Skeletal muscle satellite cell (primary cell): ENCODE measurements around the gene UNG.
"Not testable (repeated sequence)": the region's sequence is repeated elsewhere in the genome, so short reads cannot be mapped to it uniquely, and the experiment has no call there.

Source experiments
- H3K27me3 ChIP-seq: 2 replicates; pipeline ENCODE4 v1.7.0; 2013; ENCODE audit warnings: low read length; ENCODE audit not compliant: control insufficient read depth, insufficient read depth
- H3K36me3 ChIP-seq: 2 replicates; pipeline ENCODE4 v1.7.0; 2013; ENCODE audit warnings: mild to moderate bottlenecking, control low read depth, low read length; ENCODE audit not compliant: insufficient read depth
- H3K4me1 ChIP-seq: 2 replicates; pipeline ENCODE4 v1.7.0; 2013; ENCODE audit warnings: low read length; ENCODE audit not compliant: control insufficient read depth, insufficient read depth
- H3K4me2 ChIP-seq: 2 replicates; pipeline ENCODE4 v1.7.0; 2013; ENCODE audit warnings: mild to moderate bottlenecking, low read length
- H3K4me3 ChIP-seq: 2 replicates; pipeline ENCODE4 v1.7.0; 2013; ENCODE audit warnings: low read length
- H3K9ac ChIP-seq: 2 replicates; pipeline ENCODE4 v1.7.0; 2013; ENCODE audit warnings: mild to moderate bottlenecking, low read depth, low read length, moderate library complexity
- H3K9me3 ChIP-seq: replicated peaks from 2 replicates; pipeline ENCODE4 v1.7.0; 2013; ENCODE audit warnings: mild to moderate bottlenecking, control low read depth, low read length

The UNG gene

DNA sequence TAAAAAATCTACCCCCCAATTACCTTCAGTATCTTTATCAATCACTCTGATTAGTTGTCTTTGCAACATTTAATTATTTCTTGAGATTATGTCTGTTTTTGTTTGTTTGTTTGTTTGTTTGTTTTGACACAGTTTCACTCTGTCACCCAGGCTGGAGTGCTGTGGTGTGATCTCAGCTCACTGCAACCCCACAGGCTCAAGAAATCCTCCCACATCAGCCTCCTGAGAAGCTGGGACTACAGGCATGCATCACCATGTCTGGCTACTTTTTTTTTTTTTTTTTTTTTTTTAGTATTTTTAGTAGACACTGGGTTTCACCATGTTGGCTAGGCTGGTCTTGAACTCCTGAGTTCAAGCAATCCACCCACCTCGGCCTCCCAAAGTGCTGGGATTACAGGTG, 49.7 kb downstream of the UNG start:
- H3K4me2 ChIP-seq, H3K9me3 ChIP-seq, H3K4me1 ChIP-seq, H3K4me3 ChIP-seq, H3K9ac ChIP-seq, H3K36me3 ChIP-seq: not testable (repeated sequence)
- peaks cover 19% of the 10 kb centered on the region for H3K27me3 ChIP-seq

DNA sequence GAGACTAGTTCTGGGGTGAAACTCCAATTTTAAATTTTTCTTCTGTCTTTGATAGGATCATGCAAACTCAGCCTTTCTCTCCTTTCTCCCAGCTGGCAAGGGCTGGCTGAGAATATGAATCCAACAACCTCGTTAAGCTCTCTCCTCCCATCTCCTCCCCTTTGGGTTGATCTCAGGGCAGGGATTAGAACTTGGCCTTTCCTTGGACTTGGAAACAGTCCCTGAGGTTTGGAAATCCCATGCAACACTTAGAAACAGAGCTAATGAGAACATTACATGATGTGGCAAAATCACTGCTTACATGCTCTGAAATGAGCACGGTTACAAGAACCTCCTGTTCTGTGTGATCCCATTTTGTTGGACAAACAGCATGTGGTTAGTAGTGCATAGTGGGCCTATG, 50.6 kb downstream of the UNG start:
- Histone ChIP-seq H3K4me2 (no peak overlapping the region), H3K36me3 (no peaks in the 10 kb centered on the region), H3K4me1 (no peaks in the 10 kb centered on the region), H3K4me3 (no peak overlapping the region), H3K9ac (no peak overlapping the region), H3K27me3 (peaks cover 19% of the 10 kb centered on the region), H3K9me3 (no peaks in the 10 kb centered on the region)

DNA sequence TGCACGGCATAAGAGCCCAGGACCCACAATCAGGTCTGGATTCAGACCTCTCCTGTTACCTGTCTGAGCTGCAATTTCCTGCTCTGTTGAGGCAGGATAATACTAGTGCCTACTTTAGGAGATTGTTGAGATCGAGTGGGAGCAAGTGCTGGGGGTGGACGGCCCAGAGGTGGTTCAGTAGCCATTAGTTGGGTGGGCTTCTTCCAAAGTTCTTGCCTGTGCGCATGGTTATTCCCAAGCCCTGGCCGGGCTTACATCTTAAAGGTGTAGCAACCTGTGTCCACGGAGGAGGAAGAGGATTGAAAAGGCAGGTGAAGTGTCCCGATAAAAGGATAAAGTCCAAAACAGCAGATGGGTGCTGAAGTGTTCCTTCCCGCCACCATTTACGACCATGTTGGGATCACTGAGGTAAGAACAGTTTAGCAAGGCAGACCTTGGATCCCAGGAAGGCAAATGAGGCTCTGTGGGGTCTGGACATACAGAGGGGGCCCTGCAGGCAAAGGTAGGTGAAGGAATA, 52.8 kb downstream of the UNG start:
- no peak overlapping the region for H3K4me3 ChIP-seq

DNA sequence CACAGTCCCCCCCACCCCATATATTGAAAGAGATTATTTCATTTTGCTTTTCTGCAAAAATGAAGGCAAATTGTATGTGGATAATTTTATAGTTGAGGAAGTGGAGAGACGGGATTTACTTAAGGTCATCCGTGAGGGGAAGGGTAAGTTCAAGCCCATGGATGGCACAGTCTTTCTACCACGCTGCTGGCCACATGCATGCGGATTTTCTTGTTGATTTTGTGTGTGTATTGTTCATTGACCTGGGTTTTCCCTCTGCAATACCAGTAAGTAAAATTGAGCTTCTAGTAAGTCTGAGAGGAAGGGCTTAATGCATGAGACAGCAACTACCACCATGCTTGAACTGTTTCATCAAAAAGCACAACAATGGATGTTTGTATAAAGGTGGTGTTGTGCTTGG, 54.1 kb downstream of the UNG start:
- Histone ChIP-seq H3K36me3 (no peaks in the 10 kb centered on the region), H3K4me2 (no peak overlapping the region), H3K4me1 (peaks cover 15% of the 10 kb centered on the region), H3K9me3 (no peaks in the 10 kb centered on the region), H3K27me3 (peaks cover 19% of the 10 kb centered on the region), H3K9ac (no peak overlapping the region), H3K4me3 (no peak overlapping the region)

More for the DNA sequence above, 52.8 kb downstream of the UNG start:
- Histone ChIP-seq H3K27me3 (peaks cover 19% of the 10 kb centered on the region), H3K4me1 (peaks cover 11% of the 10 kb centered on the region), H3K9ac (no peak overlapping the region), H3K36me3 (no peaks in the 10 kb centered on the region), H3K9me3 (no peaks in the 10 kb centered on the region), H3K4me2 (no peak overlapping the region)

DNA sequence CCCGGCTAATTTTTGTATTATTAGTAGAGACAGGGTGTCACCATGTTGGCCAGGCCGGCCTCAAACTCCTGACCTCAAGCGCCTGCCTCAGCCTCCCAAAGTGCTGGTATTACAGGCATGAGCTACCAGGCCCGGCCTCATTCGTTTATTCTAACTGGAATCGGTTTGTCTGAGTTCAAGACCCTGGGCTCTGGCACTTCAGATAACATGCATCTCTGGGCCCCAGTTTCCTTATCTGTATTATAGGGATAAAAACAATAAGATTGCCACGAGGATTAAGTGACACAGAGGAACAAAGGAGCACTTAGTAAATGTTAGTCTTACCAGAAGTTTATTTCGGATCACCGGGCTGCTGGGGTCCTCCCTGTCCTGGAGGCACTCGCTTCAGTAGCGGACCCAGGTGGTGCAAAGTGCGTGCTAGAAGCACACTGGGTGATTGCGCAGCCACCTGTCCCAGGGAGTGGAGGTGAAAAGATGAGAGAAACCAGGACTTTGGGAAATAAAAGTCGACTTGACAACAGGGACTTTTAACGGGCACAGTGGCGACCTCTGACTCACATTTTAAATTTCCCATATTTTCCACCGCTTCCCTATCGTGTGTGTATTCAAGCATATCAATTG, 56.5 kb downstream of the UNG start:
- no peaks in the 10 kb centered on the region for H3K9me3 ChIP-seq
- no peaks in the 10 kb centered on the region for H3K36me3 ChIP-seq
- H3K4me2 ChIP-seq = peak overlapping the region; percentile 95
- H3K27me3 ChIP-seq = peaks cover 18% of the 10 kb centered on the region
- peak overlapping the region; percentile 57 for H3K9ac ChIP-seq
- H3K4me3 ChIP-seq = peak overlapping the region; percentile 79
- peaks cover 15% of the 10 kb centered on the region for H3K4me1 ChIP-seq

DNA sequence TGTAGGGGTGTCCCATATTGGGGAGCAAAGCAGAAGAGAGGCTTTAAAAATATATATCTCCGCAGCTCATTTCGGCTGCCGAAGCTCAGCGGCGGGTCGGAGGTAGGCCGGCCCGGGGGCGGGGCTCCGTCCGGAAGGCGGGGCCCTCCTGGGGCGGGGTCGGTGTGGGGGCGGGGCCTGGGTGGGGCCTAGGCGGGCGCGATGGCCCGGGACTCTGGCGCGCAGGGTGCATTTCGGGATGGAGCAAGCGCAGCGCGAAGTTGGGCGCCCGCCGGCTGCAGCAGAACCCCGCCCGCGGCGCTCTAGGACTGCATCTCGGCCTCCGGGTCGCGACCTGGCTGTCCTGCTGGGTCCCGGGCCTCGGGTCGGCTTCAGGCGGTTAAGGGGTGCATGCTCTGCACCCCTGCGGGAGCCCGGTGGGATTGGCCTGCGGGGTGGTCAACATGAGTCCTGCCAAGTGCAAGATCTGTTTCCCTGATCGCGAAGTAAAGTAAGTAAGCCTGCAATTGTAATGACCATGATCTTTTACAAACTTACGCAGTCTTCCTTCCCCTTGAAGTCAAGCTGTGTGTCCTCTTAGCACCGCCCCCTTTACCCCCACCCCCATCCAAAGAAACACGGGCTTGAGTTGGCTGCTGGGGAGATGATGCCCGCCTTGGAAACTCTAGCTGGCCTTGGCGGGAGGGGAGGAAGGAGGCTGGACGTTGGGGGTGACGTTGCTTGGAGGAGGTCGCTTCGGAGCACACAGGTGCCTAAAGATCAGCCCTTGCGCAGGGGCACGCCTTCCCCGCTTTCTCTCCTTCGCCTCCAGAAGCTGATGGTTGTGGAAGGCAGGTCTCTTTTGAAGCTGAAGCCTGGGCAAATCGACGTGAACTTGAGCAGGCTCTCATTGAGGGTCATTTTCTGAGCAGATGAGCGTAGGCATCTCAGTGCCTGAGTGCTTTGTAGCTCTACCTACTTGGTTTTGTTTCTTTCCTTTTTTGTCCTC, 57.3 kb downstream of the UNG start:
- H3K27me3 ChIP-seq = peaks cover 9% of the 10 kb centered on the region
- peak overlapping the region; percentile 95 for H3K4me2 ChIP-seq
- H3K9me3 ChIP-seq = no peaks in the 10 kb centered on the region
- H3K36me3 ChIP-seq = no peaks in the 10 kb centered on the region
- H3K4me1 ChIP-seq = peaks cover 15% of the 10 kb centered on the region
- peak overlapping the region; percentile 79 for H3K4me3 ChIP-seq
- peak overlapping the region; percentile 65 for H3K9ac ChIP-seq

DNA sequence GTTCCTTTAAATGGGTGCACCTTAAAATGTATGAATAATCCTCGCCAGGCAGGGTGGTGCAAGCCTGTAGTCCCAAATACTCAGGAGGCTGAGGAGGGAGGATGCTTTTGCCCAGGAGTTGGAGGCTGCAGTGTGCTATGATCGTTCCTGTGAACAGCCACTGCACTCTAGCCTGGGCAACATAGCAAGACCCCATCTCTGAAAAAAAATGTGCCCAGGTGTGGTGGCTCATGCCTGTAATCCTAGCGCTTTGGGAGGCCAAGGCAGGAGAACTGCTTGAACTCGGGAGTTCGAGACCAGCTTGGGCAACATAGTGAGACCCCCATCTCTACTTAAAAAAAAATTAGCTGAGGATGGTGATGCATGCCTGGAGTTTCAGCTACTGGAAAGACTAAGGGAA, 58.6 kb downstream of the UNG start:
- Histone ChIP-seq H3K4me2 (no peak overlapping the region), H3K9me3 (no peaks in the 10 kb centered on the region), H3K27me3 (no peaks in the 10 kb centered on the region), H3K36me3 (no peaks in the 10 kb centered on the region), H3K4me1 (peaks cover 15% of the 10 kb centered on the region), H3K4me3 (no peak overlapping the region), H3K9ac (no peak overlapping the region)

DNA sequence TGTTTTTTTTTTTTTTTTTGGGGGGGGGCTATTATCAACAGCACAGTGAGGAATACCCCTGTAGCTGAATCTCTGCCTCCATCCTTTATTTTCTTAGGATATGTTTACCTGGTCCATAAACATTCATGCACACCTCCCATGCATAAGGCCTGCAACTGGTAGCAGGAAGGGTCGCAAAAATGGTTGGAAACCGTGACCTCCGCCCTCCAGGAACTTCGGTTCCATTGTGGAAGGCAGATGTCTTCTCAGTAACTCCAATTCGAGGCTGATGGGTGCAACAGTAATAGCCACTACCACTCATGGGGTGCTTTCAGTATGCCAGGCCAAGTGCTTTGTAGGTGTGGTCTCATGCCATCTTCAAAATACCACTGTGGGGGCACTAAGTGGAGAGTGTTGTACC, 59.2 kb downstream of the UNG start:
- H3K4me2 ChIP-seq = no peak overlapping the region
- no peaks in the 10 kb centered on the region for H3K36me3 ChIP-seq

DNA sequence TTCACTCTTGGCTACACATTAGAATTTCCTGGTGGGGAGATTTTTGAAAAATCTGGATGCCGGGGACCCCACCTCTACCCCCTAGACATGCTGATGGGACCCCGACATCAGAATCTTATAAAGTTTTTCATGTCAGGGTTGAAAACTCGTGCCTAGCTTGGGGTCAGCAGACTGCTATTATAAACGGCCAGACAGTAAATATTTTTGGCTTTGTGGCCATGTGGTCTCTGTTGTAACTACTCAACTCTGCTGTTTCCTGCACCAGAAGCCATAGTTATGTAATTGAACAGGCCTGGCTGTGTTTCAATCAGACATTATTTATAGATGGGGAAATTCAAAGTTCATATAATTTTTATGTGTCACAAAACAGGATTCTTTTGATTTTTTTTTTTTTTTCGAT, 60.6 kb downstream of the UNG start:
- H3K9me3 ChIP-seq = no peaks in the 10 kb centered on the region
- H3K9ac ChIP-seq = no peak overlapping the region
- H3K4me1 ChIP-seq = peaks cover 15% of the 10 kb centered on the region
- no peak overlapping the region for H3K4me2 ChIP-seq
- no peaks in the 10 kb centered on the region for H3K27me3 ChIP-seq
- no peak overlapping the region for H3K4me3 ChIP-seq
- H3K36me3 ChIP-seq = no peaks in the 10 kb centered on the region

More for the DNA sequence above, 59.2 kb downstream of the UNG start:
- Histone ChIP-seq H3K4me1 (peaks cover 15% of the 10 kb centered on the region), H3K9ac (no peak overlapping the region), H3K27me3 (no peaks in the 10 kb centered on the region), H3K9me3 (no peaks in the 10 kb centered on the region), H3K4me3 (no peak overlapping the region)

DNA sequence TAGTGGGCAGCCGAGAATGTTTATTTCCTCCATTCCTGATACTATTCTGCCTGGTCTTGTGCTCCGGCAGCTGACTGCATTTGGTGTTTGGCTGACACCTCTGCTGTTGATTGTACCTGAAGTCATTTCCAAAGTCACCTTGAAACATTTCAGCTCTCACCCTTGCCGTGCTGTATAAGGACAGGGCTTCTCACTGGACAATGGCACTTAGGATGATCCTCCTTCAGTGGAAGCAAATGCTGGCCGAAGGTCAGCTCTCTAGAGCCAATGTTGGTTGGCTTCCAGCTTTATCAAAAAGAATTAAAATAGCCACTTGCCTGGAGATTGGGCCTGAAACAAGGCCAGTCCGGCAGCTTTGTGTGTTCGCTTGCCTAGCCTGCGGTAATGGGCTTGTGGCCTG, 63.0 kb downstream of the UNG start:
- H3K9me3 ChIP-seq = no peaks in the 10 kb centered on the region
- H3K9ac ChIP-seq = no peak overlapping the region
- H3K27me3 ChIP-seq = no peaks in the 10 kb centered on the region
- peaks cover 1% of the 10 kb centered on the region for H3K4me1 ChIP-seq
- no peaks in the 10 kb centered on the region for H3K36me3 ChIP-seq
- H3K4me3 ChIP-seq = no peak overlapping the region
- H3K4me2 ChIP-seq = no peak overlapping the region
